Anterior cingulate cortex (tissue), 58 donors: ENCODE results near the gene LIMA1.
"Not testable (repeated sequence)": the region's sequence is repeated elsewhere in the genome, so short reads cannot be mapped to it uniquely, and the experiment has no call there.

ENCODE experiments used
- DNase-seq, 58 donors: peaks; one replicate each; lab custom pipeline; 2025; lab: John Stamatoyannopoulos, UW

LIMA1 gene

DNA sequence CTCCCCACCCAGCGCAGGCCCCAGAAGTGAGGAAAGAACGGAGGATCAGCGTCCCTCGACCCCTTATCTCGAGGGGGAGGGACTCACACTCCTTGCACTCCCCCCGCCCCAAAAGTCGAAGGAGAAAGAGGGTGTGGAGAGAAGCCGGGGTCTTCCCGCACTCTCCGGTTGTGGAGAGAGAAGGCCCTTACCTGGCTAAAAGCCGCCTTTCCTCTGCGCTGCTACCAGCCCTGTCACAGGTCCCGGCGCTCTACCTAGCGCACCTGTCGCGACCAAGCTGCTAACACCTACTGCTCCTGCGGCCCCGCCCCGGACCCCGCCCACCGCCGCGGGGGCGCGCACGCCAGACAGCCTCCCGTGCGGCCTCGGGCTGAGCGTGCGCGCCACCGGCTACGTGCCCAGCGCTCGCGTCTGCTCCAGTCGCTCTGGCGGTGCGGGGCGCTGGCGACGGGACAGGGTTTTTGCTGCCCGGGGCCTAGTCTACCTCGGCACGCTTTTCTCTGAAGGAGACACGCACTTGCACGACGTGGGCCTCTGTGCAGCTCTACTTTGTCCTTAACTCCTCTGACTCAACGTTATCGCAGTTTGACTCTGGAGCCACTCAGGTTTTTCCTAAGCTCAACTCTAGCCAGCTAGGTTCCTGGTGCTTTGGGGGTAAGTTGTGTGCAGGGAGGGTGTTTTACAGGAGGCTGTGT is at the start of gene LIMA1:
Gene LIMA1, minus strand, starts transcription at position 292 of the 695 bp plus-strand sequence. CDS start 34,769 bp downstream, outside the sequence.
- peak; percentile 11 to 93 (median 78) for DNase-seq

- no peak for DNase-seq
Measured at GRCh38 chr12:50331745-50332144, 48.4 kb upstream of the LIMA1 start.

DNA sequence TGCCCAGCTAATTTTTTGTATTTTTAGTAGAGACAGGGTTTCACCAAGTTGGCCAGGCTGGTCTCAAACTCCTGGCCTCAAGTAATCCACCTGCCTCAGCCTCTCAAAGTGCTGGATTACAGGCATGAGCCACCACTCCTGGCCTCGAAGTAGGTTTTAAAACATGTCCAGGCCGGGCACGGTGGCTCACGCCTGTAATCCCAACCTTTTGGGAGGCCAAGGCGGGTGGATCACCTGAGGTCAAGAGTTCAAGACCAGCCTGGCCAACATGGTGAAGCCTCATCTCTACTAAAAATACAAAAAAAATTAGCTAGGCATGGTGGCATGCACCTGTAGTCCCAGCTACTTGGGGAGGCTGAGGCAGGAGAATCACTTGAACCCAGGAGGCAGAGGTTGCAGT is 45.3 kb upstream of the LIMA1 start:
- DNase-seq = not testable (repeated sequence)

- no peak for DNase-seq
Measured at GRCh38 chr12:50326590-50327284, 43.4 kb upstream of the LIMA1 start.

DNA sequence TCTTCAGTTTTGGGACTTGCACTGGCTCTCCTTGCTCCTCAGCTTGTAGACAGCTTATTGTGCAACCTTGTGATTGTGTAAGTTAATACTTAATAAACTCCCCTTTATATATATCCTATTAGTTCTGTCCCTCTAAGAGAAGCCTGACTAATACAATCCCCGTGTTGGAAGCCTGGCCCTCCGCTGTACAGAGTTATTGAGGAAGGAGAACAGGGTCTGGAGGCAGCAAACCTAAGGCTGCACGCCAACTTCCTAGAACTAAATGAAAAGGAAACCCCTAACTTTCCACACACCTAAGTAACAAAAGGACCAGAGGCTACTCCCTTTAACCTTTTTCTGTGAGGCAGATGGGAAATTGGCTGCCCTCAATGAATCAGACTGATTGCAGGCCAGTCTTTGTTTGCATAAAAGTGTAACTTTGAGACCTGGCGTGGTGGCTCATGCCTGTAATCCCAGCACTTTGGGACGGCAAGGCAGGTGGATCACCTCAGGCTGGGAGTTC is 42.6 kb upstream of the LIMA1 start:
- DNase-seq = no peak

- not testable (repeated sequence) for DNase-seq
Measured at GRCh38 chr12:50324770-50325169, 41.5 kb upstream of the LIMA1 start.

DNA sequence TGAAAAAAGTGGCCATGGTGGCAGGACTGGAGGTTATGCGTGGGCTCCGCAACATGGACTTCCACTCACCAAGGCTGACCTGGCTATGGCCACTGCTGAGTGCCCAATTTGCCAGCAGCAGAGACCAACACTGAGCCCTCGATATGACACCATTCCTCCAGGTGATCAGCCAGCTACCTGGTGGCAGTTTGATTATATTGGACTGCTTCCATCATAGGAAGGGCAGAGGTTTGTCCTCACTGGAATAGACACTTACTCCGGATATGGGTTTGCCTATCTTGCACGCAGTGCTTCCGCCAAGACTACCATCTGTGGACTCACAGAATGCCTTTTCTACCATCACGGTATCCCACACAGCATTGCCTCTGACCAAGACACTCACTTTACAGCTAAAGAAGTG is 40.8 kb upstream of the LIMA1 start:
- DNase-seq = not testable (repeated sequence)

- DNase-seq = no peak
Measured at GRCh38 chr12:50322206-50322605, 38.9 kb upstream of the LIMA1 start.

- DNase-seq = no peak
Measured at GRCh38 chr12:50317203-50317602, 33.9 kb upstream of the LIMA1 start.

DNA sequence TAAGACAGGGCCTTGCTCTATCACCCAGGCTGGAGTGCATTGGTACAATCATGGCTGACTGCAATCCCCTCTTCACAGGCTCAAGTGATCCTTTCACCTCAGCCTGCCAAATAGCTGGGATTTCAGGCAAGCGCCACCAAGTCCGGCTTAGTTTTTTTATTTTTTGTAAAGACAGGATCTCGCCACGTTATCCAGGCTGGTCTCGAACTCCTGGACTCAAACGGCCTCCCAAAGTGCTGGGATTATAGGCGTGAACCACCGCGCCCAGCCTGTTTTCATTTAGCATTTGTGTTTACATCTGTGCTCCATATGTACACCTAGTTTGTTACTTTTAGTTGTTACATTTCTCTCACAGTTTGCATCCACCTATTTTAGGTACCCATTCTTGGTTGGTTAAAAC is 32.5 kb upstream of the LIMA1 start:
- no peak for DNase-seq

GRCh38 chr12:50314636-50315312 is 31.5 kb upstream of the LIMA1 start:
- no peak for DNase-seq

- DNase-seq = not testable (repeated sequence)
Measured at GRCh38 chr12:50313971-50314370, 30.7 kb upstream of the LIMA1 start.

GRCh38 chr12:50313256-50313931 is 30.1 kb upstream of the LIMA1 start:
- no peak for DNase-seq

GRCh38 chr12:50311858-50312609 is 28.7 kb upstream of the LIMA1 start:
- not testable (repeated sequence) for DNase-seq

- DNase-seq = no peak
Measured at GRCh38 chr12:50309950-50310349, 26.6 kb upstream of the LIMA1 start.

- DNase-seq = no peak
Measured at GRCh38 chr12:50302686-50303085, 19.4 kb upstream of the LIMA1 start.

DNA sequence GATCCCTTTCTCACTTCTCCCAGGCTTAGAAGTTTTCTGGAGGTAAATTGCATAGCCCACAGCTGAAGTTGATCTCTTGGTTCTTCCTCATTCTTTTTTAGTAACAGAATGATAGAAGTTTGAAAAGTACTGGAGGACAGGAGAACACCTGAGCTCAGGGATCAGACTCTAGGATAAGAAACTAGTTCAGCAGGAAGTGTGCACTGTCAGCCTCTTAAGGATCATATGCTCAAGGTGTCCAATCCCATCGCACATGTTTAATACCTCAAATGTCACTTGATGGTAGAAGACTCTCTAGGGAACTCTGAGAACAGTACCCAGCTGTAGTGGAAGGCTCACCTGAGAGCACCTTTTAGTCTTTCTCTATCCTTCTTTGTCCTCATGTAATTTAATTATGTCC is 14.7 kb upstream of the LIMA1 start:
- DNase-seq = no peak

GRCh38 chr12:50297027-50297426 is 13.7 kb upstream of the LIMA1 start:
- no peak for DNase-seq

GRCh38 chr12:50296554-50296953 is 13.2 kb upstream of the LIMA1 start:
- no peak for DNase-seq

DNA sequence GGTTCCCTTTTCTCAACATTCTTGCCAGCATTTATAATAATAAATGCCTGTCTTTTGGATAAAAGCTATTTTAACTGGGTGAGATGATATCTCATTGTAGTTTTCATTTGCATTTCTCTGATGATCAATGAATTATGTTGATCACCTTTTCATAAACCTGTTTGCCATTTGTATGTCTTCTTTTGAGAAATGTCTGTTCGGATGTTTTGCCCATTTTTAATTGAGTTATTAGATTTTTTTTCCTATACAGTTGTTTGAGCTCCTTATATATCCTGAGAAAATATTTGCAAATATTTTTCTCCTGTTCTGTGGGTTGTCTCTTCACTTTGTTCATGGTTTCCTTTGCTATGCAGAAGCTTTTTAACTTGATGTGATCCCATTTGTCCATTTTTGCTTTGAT is 8.1 kb upstream of the LIMA1 start:
- DNase-seq = no peak
